Stimulated activated naive CD4-positive, alpha-beta T cell (primary cell): ENCODE data around the gene DCAF12.
A peak's percentile ranks its signal among the peaks of the same experiment; 100 is the strongest.

Source experiments
- DNase-seq, 6 experiments: peaks; one replicate each; lab custom pipeline; 2025; lab: John Stamatoyannopoulos, UW

The DCAF12 gene

GRCh38 chr9:34126207-34127034, at the start of gene DCAF12:
Gene DCAF12 (minus strand): TSS chr9:34126698. CDS start chr9:34126431, 267 bp downstream.
- peak; percentile 80 to 91 (median 84) for DNase-seq

GRCh38 chr9:34176089-34176488, 49.6 kb upstream of the DCAF12 start:
- DNase-seq = no peak

GRCh38 chr9:34171753-34172535, 45.4 kb upstream of the DCAF12 start:
- DNase-seq = peak; percentile 5 to 69 (median 58)

GRCh38 chr9:34170237-34170991, 43.9 kb upstream of the DCAF12 start:
- DNase-seq = no peak

GRCh38 chr9:34169125-34169524, 42.6 kb upstream of the DCAF12 start:
- no peak for DNase-seq

- DNase-seq = no peak
Measured at GRCh38 chr9:34163434-34163833, 36.9 kb upstream of the DCAF12 start.

GRCh38 chr9:34158362-34158869, 31.9 kb upstream of the DCAF12 start:
- DNase-seq = no peak

- DNase-seq = no peak
Measured at GRCh38 chr9:34157898-34158297, 31.4 kb upstream of the DCAF12 start.

- DNase-seq = no peak
Measured at GRCh38 chr9:34157318-34157717, 30.8 kb upstream of the DCAF12 start.

- DNase-seq = no peak
Measured at GRCh38 chr9:34154057-34154456, 27.6 kb upstream of the DCAF12 start.

- DNase-seq = no peak
Measured at GRCh38 chr9:34151398-34151797, 24.9 kb upstream of the DCAF12 start.

GRCh38 chr9:34145165-34145564, 18.7 kb upstream of the DCAF12 start:
- no peak for DNase-seq

- DNase-seq = no peak
Measured at GRCh38 chr9:34143116-34143515, 16.6 kb upstream of the DCAF12 start.

- DNase-seq = no peak
Measured at GRCh38 chr9:34140853-34141252, 14.4 kb upstream of the DCAF12 start.

- no peak for DNase-seq
Measured at GRCh38 chr9:34139477-34140146, 13.1 kb upstream of the DCAF12 start.

- peak in 1 of 6 experiments; percentile 12 for DNase-seq
Measured at GRCh38 chr9:34138644-34139043, 12.1 kb upstream of the DCAF12 start.

GRCh38 chr9:34134521-34134920, 8.0 kb upstream of the DCAF12 start:
- no peak for DNase-seq

- no peak for DNase-seq
Measured at GRCh38 chr9:34133436-34133949, 7.0 kb upstream of the DCAF12 start.

- no peak for DNase-seq
Measured at GRCh38 chr9:34131571-34131970, 5.1 kb upstream of the DCAF12 start.

GRCh38 chr9:34127035-34127948, 794 bp upstream of the DCAF12 start:
- no peak for DNase-seq
